ENCODE results near the gene MARCHF4. TPM values are rescaled to one million over a fixed set of nuclear protein-coding genes. Genes with fewer than 3 reads are reported as not detected.

Gene MARCHF4, protein sequence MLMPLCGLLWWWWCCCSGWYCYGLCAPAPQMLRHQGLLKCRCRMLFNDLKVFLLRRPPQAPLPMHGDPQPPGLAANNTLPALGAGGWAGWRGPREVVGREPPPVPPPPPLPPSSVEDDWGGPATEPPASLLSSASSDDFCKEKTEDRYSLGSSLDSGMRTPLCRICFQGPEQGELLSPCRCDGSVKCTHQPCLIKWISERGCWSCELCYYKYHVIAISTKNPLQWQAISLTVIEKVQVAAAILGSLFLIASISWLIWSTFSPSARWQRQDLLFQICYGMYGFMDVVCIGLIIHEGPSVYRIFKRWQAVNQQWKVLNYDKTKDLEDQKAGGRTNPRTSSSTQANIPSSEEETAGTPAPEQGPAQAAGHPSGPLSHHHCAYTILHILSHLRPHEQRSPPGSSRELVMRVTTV
- total RNA-seq = 2.4 and 3.1 TPM in 2 replicates

DNA sequence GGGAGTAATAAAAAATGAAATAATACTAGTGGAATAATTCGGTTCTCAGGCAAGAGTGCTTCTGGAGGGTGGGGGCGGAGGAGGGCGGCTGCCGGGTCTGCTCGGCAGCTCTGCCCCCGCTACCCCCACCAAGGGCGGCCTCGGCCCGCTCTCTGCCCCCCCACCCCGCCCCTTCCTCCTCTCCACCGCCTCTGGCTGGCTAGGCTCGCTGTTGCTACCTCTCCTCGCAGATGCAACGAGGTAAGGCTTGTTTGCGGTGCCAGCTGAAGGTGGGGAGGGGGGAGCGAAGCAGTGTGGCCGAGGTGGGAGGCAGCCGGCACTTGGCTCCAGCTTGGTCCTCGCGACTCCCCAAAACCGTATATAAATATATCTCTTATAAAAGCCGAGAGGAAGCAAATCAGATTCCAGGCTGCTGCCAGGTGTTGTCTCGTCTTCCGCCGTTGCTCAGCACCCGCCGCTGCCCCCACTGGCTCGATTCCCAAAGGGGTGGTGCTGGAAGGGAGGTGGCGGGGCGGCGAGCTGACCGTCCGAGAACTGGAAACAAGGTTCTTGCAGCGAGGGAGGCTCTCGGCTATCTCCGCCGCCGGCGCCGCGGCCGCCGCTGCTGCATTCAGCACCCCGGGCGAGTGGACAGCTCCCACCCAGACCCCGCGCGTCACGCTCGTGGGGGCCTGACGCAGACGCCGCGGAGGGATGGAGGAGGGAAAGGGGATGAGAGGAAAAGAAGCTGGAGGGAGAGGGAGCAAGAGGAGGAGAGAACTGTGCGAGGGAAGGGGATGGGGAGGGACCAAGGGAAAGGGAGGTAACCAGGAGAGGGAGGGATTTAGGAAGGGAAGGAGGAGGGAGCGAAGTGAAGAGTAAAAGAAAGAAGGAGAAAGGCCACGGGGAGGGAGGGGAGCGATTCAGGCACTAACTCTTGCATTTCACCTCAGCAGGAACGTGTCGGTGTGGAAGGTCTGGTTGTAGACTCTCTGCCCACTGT is at the start of gene MARCHF4:
MARCHF4 (minus strand) TSS at position 763 of the 982 bp plus-strand sequence. CDS start 2,223 bp downstream, outside the sequence.

DNA sequence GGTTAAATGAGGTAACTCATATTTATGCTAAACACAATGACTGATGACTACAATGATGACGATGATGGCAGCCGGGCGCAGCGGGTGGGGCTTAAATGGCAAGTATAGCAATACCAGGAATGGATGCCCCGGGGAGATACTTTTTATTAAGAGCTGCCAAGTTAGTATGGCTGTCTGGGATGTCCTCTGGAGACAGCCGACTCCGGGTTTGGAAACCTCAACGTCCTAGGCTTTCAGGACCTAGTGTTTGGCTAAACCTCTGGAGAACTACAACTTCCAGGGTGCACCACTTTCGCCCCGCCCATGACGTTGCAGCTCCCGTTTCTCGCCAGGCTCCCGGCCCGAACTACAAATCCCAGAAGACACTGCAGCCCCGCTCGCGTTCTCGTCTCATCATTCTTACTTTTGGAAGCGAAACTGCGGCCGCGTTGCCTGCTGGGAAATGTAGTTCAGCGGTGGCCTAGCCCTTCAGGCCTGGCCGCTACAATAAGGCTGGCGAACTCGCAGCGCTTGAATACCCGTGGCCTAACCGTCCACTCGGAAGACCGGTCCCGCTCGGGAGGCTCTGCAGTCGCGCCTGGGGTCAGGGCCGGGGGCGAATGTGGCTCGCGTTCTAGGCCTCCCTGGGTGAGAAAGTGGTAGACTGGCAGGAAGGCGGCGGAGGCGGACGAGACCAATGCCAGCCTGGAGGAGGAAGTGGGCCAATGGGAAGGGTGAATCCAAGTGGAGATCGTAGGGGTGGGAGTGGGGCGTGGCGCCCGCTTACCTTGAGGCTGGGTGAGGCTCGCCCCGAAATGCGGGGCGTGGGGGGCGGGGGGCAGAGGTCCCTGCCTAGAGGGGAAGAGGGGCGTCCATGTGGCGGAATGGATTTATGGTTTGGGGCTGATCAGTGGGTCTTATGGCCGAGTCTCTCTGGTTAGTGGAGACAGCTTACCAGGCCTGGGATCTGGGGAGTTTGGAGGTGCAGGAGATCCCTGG is 40.0 kb upstream of the MARCHF4 start, which contains the start of gene SMARCAL1:
SMARCAL1 (plus strand) TSS at position 463 of the 978 bp plus-strand sequence. CDS start 2,221 bp downstream, outside the sequence.

Other genes starting within 250 kb of the MARCHF4 start
- 16.2 and 19.5 TPM in 2 replicates for gene SMARCAL1, start 40.0 kb upstream of the MARCHF4 start, total RNA-seq
- 624 and 1,924 TPM in 2 replicates for gene RPL37A, start 126.4 kb upstream of the MARCHF4 start, total RNA-seq